CD14-positive monocyte (primary cell): ENCODE results near the gene THBS1. TPM values are rescaled to one million over a fixed set of nuclear protein-coding genes. Genes with fewer than 3 reads are reported as not detected.

Source experiments
- DNase-seq, 3 donors: peaks; one replicate each; pipeline ENCODE4 v3.0.0-alpha.2; 2011 to 2022
- H2AFZ ChIP-seq: 2 replicates; pipeline ENCODE4 v1.6.0; 2012; ENCODE audit warnings: mild to moderate bottlenecking, low read depth, low read length, inconsistent platforms; ENCODE audit not compliant: insufficient read depth, poor library complexity, severe bottlenecking
- H3K27ac ChIP-seq, 2 donors: 1 replicate in 1 of 2; 2 replicates in 1 of 2; pipeline ENCODE4 v1.5.1; 2012 to 2013; ENCODE audit warnings: low read length in 2 of 2, control low read depth in 1 of 2, inconsistent platforms in 1 of 2, low read depth in 1 of 2, mild to moderate bottlenecking in 1 of 2
- H3K27me3 ChIP-seq, 2 donors: one replicate each; pipeline versions ENCODE4 v1.6.0 to v1.6.1; 2011 to 2013; ENCODE audit warnings: low read length in 2 of 2; ENCODE audit not compliant: control insufficient read depth in 2 of 2, insufficient read depth in 2 of 2
- H3K36me3 ChIP-seq, 2 donors: replicated peaks in 1 of 2; 1 replicate in 1 of 2; 2 replicates in 1 of 2; pipeline versions ENCODE4 v1.5.1 to v1.6.1; 2012 to 2013; ENCODE audit warnings: low read length in 2 of 2, control low read depth in 1 of 2, inconsistent platforms in 1 of 2, mild to moderate bottlenecking in 1 of 2; ENCODE audit not compliant: insufficient read depth in 2 of 2, control insufficient read depth in 1 of 2
- H3K4me1 ChIP-seq, 2 donors: 1 replicate in 1 of 2; 2 replicates in 1 of 2; pipeline versions ENCODE4 v1.5.1 to v1.6.1; 2012 to 2013; ENCODE audit warnings: low read length in 2 of 2, control low read depth in 1 of 2, inconsistent platforms in 1 of 2, mild to moderate bottlenecking in 1 of 2, moderate library complexity in 1 of 2; ENCODE audit not compliant: insufficient read depth in 2 of 2, control insufficient read depth in 1 of 2
- H3K4me2 ChIP-seq: replicated peaks from 2 replicates; pipeline ENCODE3; 2012; ENCODE audit warnings: low read length, moderate library complexity, mild to moderate bottlenecking; ENCODE audit not compliant: poor library complexity, severe bottlenecking; ENCODE audit errors: extremely low read depth
- H3K4me3 ChIP-seq, 3 experiments: fragments of 200-600 bp in 1 of 3; sonication (generic) in 1 of 3; replicated peaks in 1 of 3; 1 replicate in 2 of 3; 2 replicates in 1 of 3; pipeline ENCODE4 v1.5.1; 2011 to 2013; ENCODE audit warnings: low read length in 3 of 3, mild to moderate bottlenecking in 3 of 3, control low read depth in 2 of 3, low read depth in 2 of 3, inconsistent platforms in 1 of 3, moderate library complexity in 1 of 3
- H3K79me2 ChIP-seq: 2 replicates; pipeline ENCODE4 v1.6.0; 2012; ENCODE audit warnings: mild to moderate bottlenecking, control low read depth, inconsistent platforms, low read length, moderate library complexity; ENCODE audit not compliant: insufficient read depth
- H3K9ac ChIP-seq: 2 replicates; pipeline ENCODE4 v1.6.0; 2017; ENCODE audit warnings: low read length, mild to moderate bottlenecking; ENCODE audit not compliant: insufficient read depth, poor library complexity, severe bottlenecking
- H3K9me3 ChIP-seq, 2 donors: replicated peaks in 1 of 2; 1 replicate in 1 of 2; 2 replicates in 1 of 2; pipeline versions ENCODE4 v1.5.1 to v1.6.1; 2012 to 2013; ENCODE audit warnings: low read length in 2 of 2, control low read depth in 1 of 2; ENCODE audit not compliant: control insufficient read depth in 1 of 2, insufficient read depth in 1 of 2
- H4K20me1 ChIP-seq: 2 replicates; pipeline ENCODE4 v1.6.0; 2012; ENCODE audit warnings: mild to moderate bottlenecking, low read length, control low read depth, moderate library complexity; ENCODE audit not compliant: insufficient read depth
- H3K27ac Mint-ChIP-seq, 7 donors: one replicate each; pipeline ENCODE4 v1.8.0; 2020; ENCODE audit warnings: mild to moderate bottlenecking in 7 of 7, mixed read lengths in 7 of 7, moderate library complexity in 6 of 7, inconsistent platforms in 2 of 7
- H3K27me3 Mint-ChIP-seq, 3 donors: one replicate each; pipeline ENCODE4 v1.8.0; 2021 to 2022; ENCODE audit warnings: low read depth in 3 of 3, mild to moderate bottlenecking in 3 of 3, mixed read lengths in 3 of 3, moderate library complexity in 3 of 3, inconsistent platforms in 1 of 3
- H3K36me3 Mint-ChIP-seq, 2 donors: one replicate each; pipeline ENCODE4 v1.8.0; 2020; ENCODE audit warnings: mixed read lengths in 2 of 2, inconsistent platforms in 1 of 2, mild to moderate bottlenecking in 1 of 2
- H3K4me1 Mint-ChIP-seq: one replicate; pipeline ENCODE4 v1.8.0; 2020; ENCODE audit warnings: mild to moderate bottlenecking, mixed read lengths
- H3K4me3 Mint-ChIP-seq, 2 donors: one replicate each; pipeline ENCODE4 v1.8.0; 2020; ENCODE audit warnings: mild to moderate bottlenecking in 2 of 2, mixed read lengths in 2 of 2, moderate library complexity in 1 of 2
- H3K9me3 Mint-ChIP-seq, 7 donors: one replicate each; pipeline ENCODE4 v1.8.0; 2020 to 2022; ENCODE audit warnings: mixed read lengths in 7 of 7, mild to moderate bottlenecking in 6 of 7, moderate library complexity in 6 of 7, inconsistent platforms in 2 of 7
- CTCF ChIP-seq: fragments of 200-600 bp; IDR thresholded peaks from one replicate; pipeline ENCODE4 v1.8.0; 2022; ENCODE audit warnings: antibody characterized with exemption, mild to moderate bottlenecking
- WGBS: methylation state at CpG from one replicate; pipeline ENCODE4 v1.1.5; 2013; ENCODE audit warnings: missing lambda C conversion rate; ENCODE audit not compliant: insufficient coverage; 5-methylcytosine and 5-hydroxymethylcytosine counted together
- intact Hi-C, 2 donors: fragments of 100-400 bp; cut with micrococcal nuclease; formaldehyde crosslinking; loops; one replicate each; pipeline versions ENCODE4 v1.15.0 to v1.15.1; 2023
- polyA plus RNA-seq, 3 donors: library from polyadenylated mRNA; depleted of rRNA in 1 of 3; unstranded in 2 of 3; stranded (reverse) in 1 of 3; fragments of 300-500 nt in 2 of 3; fragments of >200 nt in 1 of 3; fragmentation: Illumina TruSeq in 2 of 3; gene quantifications; 1 replicate in 2 of 3; 2 replicates in 1 of 3; pipeline ENCODE4 v1.2.3, GENCODE V29; 2012 to 2021

The THBS1 gene
- polyA plus RNA-seq, 3 donors, result 0.52 to 151 (median 55.4) TPM

GRCh38 chr15:39646425-39646824 is 65.5 kb downstream of the THBS1 start:
- no peak for DNase-seq
- Mint-ChIP-seq H3K27ac (no peak overlapping the region), H3K4me1 (no peaks in the 10 kb centered on the region), H3K9me3 (no peaks in the 10 kb centered on the region), H3K36me3 (no peaks in the 10 kb centered on the region), H3K27me3 (peaks cover 0 to 1% (median 0%) of the 10 kb centered on the region in 3 donors), H3K4me3 (no peak overlapping the region)
- TF ChIP-seq CTCF, result no peak
- intact Hi-C loops, result no loop called here
- Histone ChIP-seq H3K4me1 (no peaks in the 10 kb centered on the region), H3K79me2 (no peaks in the 10 kb centered on the region), H3K4me2 (no peak overlapping the region), H3K4me3 (no peak overlapping the region), H3K9ac (no peak overlapping the region), H3K9me3 (no peaks in the 10 kb centered on the region), H3K36me3 (no peaks in the 10 kb centered on the region), H2AFZ (no peak overlapping the region), H3K27me3 (no peaks in the 10 kb centered on the region), H3K27ac (no peak overlapping the region), H4K20me1 (no peaks in the 10 kb centered on the region)
- no CpG with 5 or more reads among the region's 5 CpGs for WGBS

Other genes starting within 250 kb of the THBS1 start
- under 1 TPM; 0.10 to 0.48 (median 0.21) TPM for gene FSIP1, start 201.8 kb downstream of the THBS1 start, polyA plus RNA-seq